Liver (tissue), 9 donors: ENCODE data around the gene HSF4. TPM values are rescaled to one million over a fixed set of nuclear protein-coding genes. Genes with fewer than 3 reads are reported as not detected.
"Not testable (repeated sequence)": the region's sequence is repeated elsewhere in the genome, so short reads cannot be mapped to it uniquely, and the experiment has no call there.

Experiments
- DNase-seq: peaks from one replicate; pipeline ENCODE4 v3.0.0-alpha.2; 2017; ENCODE audit warnings: low spot score
- H3K27ac ChIP-seq, 2 donors: one replicate each; pipeline ENCODE4 v1.7.0; 2013; ENCODE audit warnings: inconsistent platforms in 2 of 2, low read length in 2 of 2, control low read depth in 1 of 2, low read depth in 1 of 2, mild to moderate bottlenecking in 1 of 2
- H3K27me3 ChIP-seq, 4 donors: one replicate each; pipeline versions ENCODE4 v1.6.1 to v1.7.0; 2013; ENCODE audit warnings: low read length in 3 of 4, inconsistent platforms in 1 of 4, mild to moderate bottlenecking in 1 of 4, moderate library complexity in 1 of 4; ENCODE audit not compliant: control insufficient read depth in 4 of 4, insufficient read depth in 4 of 4
- H3K36me3 ChIP-seq, 4 donors: one replicate each; pipeline versions ENCODE4 v1.6.1 to v1.7.0; 2013; ENCODE audit warnings: low read length in 3 of 4, mild to moderate bottlenecking in 3 of 4, low read depth in 1 of 4, moderate library complexity in 1 of 4; ENCODE audit not compliant: control insufficient read depth in 4 of 4, insufficient read depth in 3 of 4
- H3K4me1 ChIP-seq, 4 donors: one replicate each; pipeline versions ENCODE4 v1.6.1 to v1.7.0; 2013; ENCODE audit warnings: low read length in 3 of 4, mild to moderate bottlenecking in 3 of 4, moderate library complexity in 1 of 4; ENCODE audit not compliant: control insufficient read depth in 4 of 4, insufficient read depth in 4 of 4
- H3K4me3 ChIP-seq, 3 donors: one replicate each; pipeline versions ENCODE4 v1.6.1 to v1.7.0; 2013; ENCODE audit warnings: low read length in 3 of 3, control low read depth in 1 of 3, low read depth in 1 of 3, mild to moderate bottlenecking in 1 of 3
- H3K9ac ChIP-seq, 2 donors: one replicate each; pipeline ENCODE4 v1.7.0; 2013; ENCODE audit warnings: low read length in 2 of 2, mild to moderate bottlenecking in 2 of 2, moderate library complexity in 2 of 2, control low read depth in 1 of 2, low read depth in 1 of 2
- H3K9me3 ChIP-seq, 4 donors: one replicate each; pipeline versions ENCODE4 v1.6.1 to v1.7.0; 2013; ENCODE audit warnings: low read length in 3 of 4; ENCODE audit not compliant: control insufficient read depth in 4 of 4
- EGR1 ChIP-seq, 2 donors: IDR thresholded peaks; 2 replicates each; pipeline ENCODE4 v1.6.1; 2016 to 2018; ENCODE audit warnings: antibody characterized with exemption in 2 of 2, low read depth in 2 of 2
- FOXA1 ChIP-seq: IDR thresholded peaks from 2 replicates; pipeline ENCODE4 v1.6.1; 2016; ENCODE audit warnings: antibody characterized with exemption
- FOXA2 ChIP-seq: IDR thresholded peaks from 2 replicates; pipeline ENCODE4 v1.6.1; 2016; ENCODE audit warnings: antibody characterized with exemption
- GABPA ChIP-seq, 2 donors: IDR thresholded peaks in 1 of 2; conservative IDR thresholded peaks in 1 of 2; 2 replicates each; pipeline ENCODE4 v1.6.1; 2016; ENCODE audit warnings: antibody characterized with exemption in 2 of 2, mild to moderate bottlenecking in 1 of 2, moderate library complexity in 1 of 2
- HNF4A ChIP-seq, 2 donors: conservative IDR thresholded peaks; 2 replicates each; pipeline ENCODE4 v1.6.1; 2016; ENCODE audit warnings: antibody characterized with exemption in 2 of 2, mild to moderate bottlenecking in 2 of 2
- HNF4G ChIP-seq: IDR thresholded peaks from 2 replicates; pipeline ENCODE4 v1.6.1; 2016; ENCODE audit warnings: antibody characterized with exemption
- JUND ChIP-seq, 2 donors: IDR thresholded peaks; 2 replicates each; pipeline ENCODE4 v1.6.1; 2016; ENCODE audit warnings: antibody characterized with exemption in 2 of 2
- NR2F2 ChIP-seq: IDR thresholded peaks from 2 replicates; pipeline ENCODE4 v1.6.1; 2016; ENCODE audit warnings: antibody characterized with exemption
- RAD21 ChIP-seq, 2 donors: IDR thresholded peaks; 2 replicates each; pipeline ENCODE4 v1.6.1; 2016; ENCODE audit warnings: antibody characterized with exemption in 2 of 2, mild to moderate bottlenecking in 2 of 2
- RXRA ChIP-seq, 2 donors: IDR thresholded peaks; 2 replicates each; pipeline ENCODE4 v1.6.1; 2017 to 2018; ENCODE audit warnings: antibody characterized with exemption in 2 of 2, mild to moderate bottlenecking in 1 of 2
- SP1 ChIP-seq: IDR thresholded peaks from 2 replicates; pipeline ENCODE4 v1.6.1; 2018; ENCODE audit warnings: antibody characterized with exemption, mild to moderate bottlenecking
- TAF1 ChIP-seq: conservative IDR thresholded peaks from 2 replicates; pipeline ENCODE4 v1.6.1; 2016; ENCODE audit warnings: antibody characterized with exemption, mild to moderate bottlenecking
- YY1 ChIP-seq: IDR thresholded peaks from 2 replicates; pipeline ENCODE4 v1.6.1; 2016; ENCODE audit warnings: antibody characterized with exemption, mild to moderate bottlenecking
- WGBS: extraction: QIAGEN DNeasy Blood & Tissue Kit; methylation state at CpG from one replicate; pipeline ENCODE4 v1.1.7; 2013; 5-methylcytosine and 5-hydroxymethylcytosine counted together
- polyA plus RNA-seq, 2 donors: library from polyadenylated mRNA; stranded (reverse) in 1 of 2; unstranded in 1 of 2; fragments of 200-250 nt in 1 of 2; fragments of >200 nt in 1 of 2; fragmentation: Nextera tagmentation in 1 of 2; extraction: Ambion mirVana in 1 of 2; gene quantifications; one replicate each; pipeline versions ENCODE4 v1.2.1 to v1.2.3, GENCODE V29; 2013 to 2015
- total RNA-seq, 2 donors: library from RNA; depleted of rRNA; stranded (reverse); fragments of >200 nt; gene quantifications; one replicate each; pipeline ENCODE4 v1.2.3, GENCODE V29; 2014
- TF ChIP-seq, protein P1 (sequence below): fragments of 150-350 bp; IDR thresholded peaks from 2 replicates; pipeline ENCODE4 v1.5.1; 2017; ENCODE audit warnings: improper control_type of control experiment, low read depth, low read length; ENCODE audit not compliant: missing input control
- TF ChIP-seq, protein P2 (sequence below): IDR thresholded peaks from 2 replicates; pipeline ENCODE4 v1.6.1; 2016; ENCODE audit warnings: antibody characterized with exemption
- TF ChIP-seq, protein P3 (sequence below): IDR thresholded peaks from 2 replicates; pipeline ENCODE4 v1.6.1; 2016; ENCODE audit warnings: antibody characterized with exemption
- TF ChIP-seq, protein P4 (sequence below): IDR thresholded peaks from 2 replicates; pipeline ENCODE4 v1.6.1; 2016; ENCODE audit warnings: antibody characterized with exemption
- TF ChIP-seq, protein P5 (sequence below): IDR thresholded peaks from 2 replicates; pipeline ENCODE4 v1.6.1; 2016; ENCODE audit warnings: antibody characterized with exemption, mild to moderate bottlenecking
- donor health status: healthy.
- donor health status: healthy.
- donor health status: healthy.
- donor health status: healthy.
- donor health status: healthy.

Gene HSF4
- total and polyA plus RNA-seq, 4 donors, result 0.42 to 5.1 (median 4.3) TPM

DNA sequence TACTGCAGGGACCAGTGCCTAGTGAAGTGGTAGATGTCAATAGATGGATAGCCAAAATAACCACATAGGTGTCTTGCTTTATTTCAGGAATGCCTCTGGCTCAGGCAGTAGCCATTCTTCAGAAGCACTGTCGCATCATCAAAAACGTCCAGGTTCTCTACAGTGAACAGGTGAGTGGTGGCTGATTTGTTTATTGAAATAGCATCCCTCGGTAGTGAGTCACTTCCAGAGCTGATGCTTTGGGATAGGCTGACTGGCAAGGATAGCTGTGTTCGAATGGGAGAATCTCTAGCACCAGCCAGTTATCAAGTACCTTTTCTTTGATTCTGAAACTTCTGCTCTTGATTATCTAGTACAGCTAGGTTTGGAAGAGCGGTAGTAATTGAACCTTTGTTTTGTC lies 44.5 kb upstream of the HSF4 start:
- no peaks in the 10 kb centered on the region for H3K9me3 ChIP-seq
- WGBS, result 85% methylated on average over 5 of the region's 5 CpGs
- H3K36me3 ChIP-seq, result peaks cover 11 to 38% (median 34%) of the 10 kb centered on the region in 4 donors

DNA sequence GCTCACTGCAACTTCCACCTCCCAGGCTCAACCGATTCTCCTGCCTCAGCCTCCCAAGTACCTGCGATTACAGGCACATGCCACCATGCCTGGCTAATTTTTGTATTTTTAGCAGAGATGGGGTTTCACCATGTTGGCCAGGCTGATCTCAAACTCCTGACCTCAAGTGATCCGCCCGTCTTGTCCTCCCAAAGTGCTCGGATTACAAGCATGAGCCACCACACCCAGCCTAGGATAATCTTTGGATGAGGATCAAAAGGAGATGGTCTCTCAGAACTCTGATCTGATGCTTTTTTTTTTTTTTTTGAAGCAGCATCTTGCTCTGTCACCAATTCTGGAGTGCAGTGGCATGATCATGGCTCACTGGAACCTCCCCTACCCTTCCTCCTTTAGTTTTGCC lies 41.7 kb upstream of the HSF4 start:
- 98% methylated on average over 5 of the region's 5 CpGs for WGBS
- H3K9ac ChIP-seq, DNase-seq, H3K4me3 ChIP-seq, H3K27ac ChIP-seq, H3K9me3 ChIP-seq, H3K27me3 ChIP-seq: not testable (repeated sequence)
- Histone ChIP-seq H3K36me3 (peaks cover 19 to 53% (median 50%) of the 10 kb centered on the region in 4 donors), H3K4me1 (peaks cover 0 to 11% (median 3%) of the 10 kb centered on the region in 4 donors)

More for the DNA sequence above, 44.5 kb upstream of the HSF4 start:
- Histone ChIP-seq H3K4me3 (no peak overlapping the region), H3K27me3 (no peaks in the 10 kb centered on the region), H3K4me1 (peaks cover 6 to 33% (median 20%) of the 10 kb centered on the region in 4 donors), H3K27ac (no peak overlapping the region), H3K9ac (no peak overlapping the region)
- DNase-seq, result no peak
- TF ChIP-seq, protein P1, sequence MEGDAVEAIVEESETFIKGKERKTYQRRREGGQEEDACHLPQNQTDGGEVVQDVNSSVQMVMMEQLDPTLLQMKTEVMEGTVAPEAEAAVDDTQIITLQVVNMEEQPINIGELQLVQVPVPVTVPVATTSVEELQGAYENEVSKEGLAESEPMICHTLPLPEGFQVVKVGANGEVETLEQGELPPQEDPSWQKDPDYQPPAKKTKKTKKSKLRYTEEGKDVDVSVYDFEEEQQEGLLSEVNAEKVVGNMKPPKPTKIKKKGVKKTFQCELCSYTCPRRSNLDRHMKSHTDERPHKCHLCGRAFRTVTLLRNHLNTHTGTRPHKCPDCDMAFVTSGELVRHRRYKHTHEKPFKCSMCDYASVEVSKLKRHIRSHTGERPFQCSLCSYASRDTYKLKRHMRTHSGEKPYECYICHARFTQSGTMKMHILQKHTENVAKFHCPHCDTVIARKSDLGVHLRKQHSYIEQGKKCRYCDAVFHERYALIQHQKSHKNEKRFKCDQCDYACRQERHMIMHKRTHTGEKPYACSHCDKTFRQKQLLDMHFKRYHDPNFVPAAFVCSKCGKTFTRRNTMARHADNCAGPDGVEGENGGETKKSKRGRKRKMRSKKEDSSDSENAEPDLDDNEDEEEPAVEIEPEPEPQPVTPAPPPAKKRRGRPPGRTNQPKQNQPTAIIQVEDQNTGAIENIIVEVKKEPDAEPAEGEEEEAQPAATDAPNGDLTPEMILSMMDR, result no peak
- TF ChIP-seq, protein P2, sequence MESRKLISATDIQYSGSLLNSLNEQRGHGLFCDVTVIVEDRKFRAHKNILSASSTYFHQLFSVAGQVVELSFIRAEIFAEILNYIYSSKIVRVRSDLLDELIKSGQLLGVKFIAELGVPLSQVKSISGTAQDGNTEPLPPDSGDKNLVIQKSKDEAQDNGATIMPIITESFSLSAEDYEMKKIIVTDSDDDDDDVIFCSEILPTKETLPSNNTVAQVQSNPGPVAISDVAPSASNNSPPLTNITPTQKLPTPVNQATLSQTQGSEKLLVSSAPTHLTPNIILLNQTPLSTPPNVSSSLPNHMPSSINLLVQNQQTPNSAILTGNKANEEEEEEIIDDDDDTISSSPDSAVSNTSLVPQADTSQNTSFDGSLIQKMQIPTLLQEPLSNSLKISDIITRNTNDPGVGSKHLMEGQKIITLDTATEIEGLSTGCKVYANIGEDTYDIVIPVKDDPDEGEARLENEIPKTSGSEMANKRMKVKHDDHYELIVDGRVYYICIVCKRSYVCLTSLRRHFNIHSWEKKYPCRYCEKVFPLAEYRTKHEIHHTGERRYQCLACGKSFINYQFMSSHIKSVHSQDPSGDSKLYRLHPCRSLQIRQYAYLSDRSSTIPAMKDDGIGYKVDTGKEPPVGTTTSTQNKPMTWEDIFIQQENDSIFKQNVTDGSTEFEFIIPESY, result no peak
- no peak for TF ChIP-seq HNF4A (conservative IDR thresholded peaks at IDR 0.05)
- TF ChIP-seq EGR1 (IDR thresholded peaks at IDR 0.05; ENCODE audit: low read depth in 2 of 2), result no peak
- TF ChIP-seq FOXA2, result no peak
- TF ChIP-seq, protein P3, sequence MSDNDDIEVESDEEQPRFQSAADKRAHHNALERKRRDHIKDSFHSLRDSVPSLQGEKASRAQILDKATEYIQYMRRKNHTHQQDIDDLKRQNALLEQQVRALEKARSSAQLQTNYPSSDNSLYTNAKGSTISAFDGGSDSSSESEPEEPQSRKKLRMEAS, result no peak
- no peak for TF ChIP-seq JUND (IDR thresholded peaks at IDR 0.05)
- no peak for TF ChIP-seq RAD21 (IDR thresholded peaks at IDR 0.05)
- no peak for TF ChIP-seq NR2F2
- TF ChIP-seq RXRA (IDR thresholded peaks at IDR 0.05), result no peak
- TF ChIP-seq, protein P4, sequence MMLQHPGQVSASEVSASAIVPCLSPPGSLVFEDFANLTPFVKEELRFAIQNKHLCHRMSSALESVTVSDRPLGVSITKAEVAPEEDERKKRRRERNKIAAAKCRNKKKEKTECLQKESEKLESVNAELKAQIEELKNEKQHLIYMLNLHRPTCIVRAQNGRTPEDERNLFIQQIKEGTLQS, result no peak
- no peak for TF ChIP-seq SP1
- TF ChIP-seq YY1, result no peak
- no peak for TF ChIP-seq GABPA (IDR thresholded peaks at IDR 0.05 in 1 of 2, conservative IDR thresholded peaks at IDR 0.05 in 1 of 2)
- TF ChIP-seq TAF1, result no peak
- no peak for TF ChIP-seq FOXA1
- TF ChIP-seq, protein P5, sequence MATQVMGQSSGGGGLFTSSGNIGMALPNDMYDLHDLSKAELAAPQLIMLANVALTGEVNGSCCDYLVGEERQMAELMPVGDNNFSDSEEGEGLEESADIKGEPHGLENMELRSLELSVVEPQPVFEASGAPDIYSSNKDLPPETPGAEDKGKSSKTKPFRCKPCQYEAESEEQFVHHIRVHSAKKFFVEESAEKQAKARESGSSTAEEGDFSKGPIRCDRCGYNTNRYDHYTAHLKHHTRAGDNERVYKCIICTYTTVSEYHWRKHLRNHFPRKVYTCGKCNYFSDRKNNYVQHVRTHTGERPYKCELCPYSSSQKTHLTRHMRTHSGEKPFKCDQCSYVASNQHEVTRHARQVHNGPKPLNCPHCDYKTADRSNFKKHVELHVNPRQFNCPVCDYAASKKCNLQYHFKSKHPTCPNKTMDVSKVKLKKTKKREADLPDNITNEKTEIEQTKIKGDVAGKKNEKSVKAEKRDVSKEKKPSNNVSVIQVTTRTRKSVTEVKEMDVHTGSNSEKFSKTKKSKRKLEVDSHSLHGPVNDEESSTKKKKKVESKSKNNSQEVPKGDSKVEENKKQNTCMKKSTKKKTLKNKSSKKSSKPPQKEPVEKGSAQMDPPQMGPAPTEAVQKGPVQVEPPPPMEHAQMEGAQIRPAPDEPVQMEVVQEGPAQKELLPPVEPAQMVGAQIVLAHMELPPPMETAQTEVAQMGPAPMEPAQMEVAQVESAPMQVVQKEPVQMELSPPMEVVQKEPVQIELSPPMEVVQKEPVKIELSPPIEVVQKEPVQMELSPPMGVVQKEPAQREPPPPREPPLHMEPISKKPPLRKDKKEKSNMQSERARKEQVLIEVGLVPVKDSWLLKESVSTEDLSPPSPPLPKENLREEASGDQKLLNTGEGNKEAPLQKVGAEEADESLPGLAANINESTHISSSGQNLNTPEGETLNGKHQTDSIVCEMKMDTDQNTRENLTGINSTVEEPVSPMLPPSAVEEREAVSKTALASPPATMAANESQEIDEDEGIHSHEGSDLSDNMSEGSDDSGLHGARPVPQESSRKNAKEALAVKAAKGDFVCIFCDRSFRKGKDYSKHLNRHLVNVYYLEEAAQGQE, result no peak
- no peak for TF ChIP-seq HNF4G
